Left lung (tissue), 10 donors: ENCODE data around the gene GJA9. TPM values are rescaled to one million over a fixed set of nuclear protein-coding genes. Genes with fewer than 3 reads are reported as not detected.
A peak's percentile ranks its signal among the peaks of the same experiment; 100 is the strongest.

Source experiments
- ATAC-seq: fragments of 200-7000 bp; cut with Tn5 transposase; one replicate; pipeline ENCODE4 v1.9.1; 2020; ENCODE audit warnings: moderate library complexity
- DNase-seq, 4 donors: peaks; one replicate each; pipeline ENCODE4 v3.0.0-alpha.2; 2013 to 2020
- H3K27ac ChIP-seq, 2 donors: fragments of 200-600 bp; sonication (generic) in 1 of 2; one replicate each; pipeline versions ENCODE4 v1.5.0 to v1.8.0; 2020 to 2021
- H3K27me3 ChIP-seq, 2 donors: fragments of 200-600 bp; sonication (generic) in 1 of 2; one replicate each; pipeline versions ENCODE4 v1.5.0 to v1.8.0; 2020 to 2021
- H3K36me3 ChIP-seq, 2 donors: fragments of 200-600 bp; sonication (generic) in 1 of 2; one replicate each; pipeline versions ENCODE4 v1.5.0 to v1.8.0; 2020 to 2021
- H3K4me1 ChIP-seq, 2 donors: fragments of 200-600 bp; one replicate each; pipeline ENCODE4 v1.8.0; 2021
- H3K4me3 ChIP-seq, 2 donors: fragments of 200-600 bp; sonication (generic) in 1 of 2; one replicate each; pipeline versions ENCODE4 v1.5.0 to v1.8.0; 2020 to 2021; ENCODE audit warnings: mild to moderate bottlenecking in 1 of 2
- H3K9me3 ChIP-seq, 2 donors: fragments of 200-600 bp; sonication (generic) in 1 of 2; one replicate each; pipeline versions ENCODE4 v1.5.0 to v1.8.0; 2020 to 2021
- intact Hi-C, 2 donors: fragments of 100-400 bp; cut with DNase I; formaldehyde crosslinking; loops; one replicate each; pipeline versions ENCODE4 v1.11.2 to v1.14.2; 2022
- polyA plus RNA-seq, 6 donors: library from polyadenylated mRNA; unstranded; fragments of 120-200 nt; gene quantifications; one replicate each; pipeline ENCODE4 v1.2.1, GENCODE V29; 2013; ENCODE audit not compliant: insufficient read length in 6 of 6
- total RNA-seq, 2 donors: library from RNA; stranded (reverse); fragmentation: NEBNext Ultra II Directional; extraction: Animal tissue kit (Norgen Biotek cat#: 25700); gene quantifications; one replicate each; pipeline ENCODE4 v1.2.1, GENCODE V29; 2021
- TF ChIP-seq, protein P1 (sequence below), 2 donors: fragments of 200-600 bp; sonication (generic) in 1 of 2; IDR thresholded peaks; one replicate each; pipeline versions ENCODE4 v1.5.0 to v1.8.0; 2021; ENCODE audit warnings: antibody characterized with exemption in 2 of 2
- donor health status: DM: no; HTN: yes; CAD: no.
- donor health status: DM: no; HTN: no; CAD: no.

GJA9 gene
- total and polyA plus RNA-seq, 8 donors: 0.15 to 0.81 (median 0.41) TPM; not detected in 1

DNA sequence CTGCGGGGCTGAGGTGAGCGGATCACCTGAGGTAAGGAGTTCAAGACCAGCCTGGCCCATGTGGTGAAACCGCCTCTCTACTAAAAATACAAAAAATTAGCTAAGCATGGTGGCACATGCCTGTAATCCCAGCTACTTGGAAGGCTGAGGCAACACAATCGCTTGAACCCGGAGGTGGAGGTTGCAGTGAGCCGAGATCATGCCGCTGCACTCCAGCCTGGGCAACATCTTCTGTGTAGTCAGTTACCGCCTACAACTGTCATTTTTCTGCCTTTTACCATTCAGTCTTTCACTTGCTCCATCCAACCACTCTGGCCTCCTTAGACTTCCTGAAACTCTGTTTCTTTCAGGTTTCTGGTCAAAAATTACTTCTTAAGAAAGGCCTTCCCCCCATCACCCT lies 10.4 kb downstream of the GJA9 start:
- intact Hi-C loops: loop anchor here in 1 of 2 donors (10.0 kb wide), 1 partner anchor 214 kb away; no protein-coding TSS in a partner anchor
- ATAC-seq (no peak), DNase-seq (no peak)
- no peaks in the 10 kb centered on the region for H3K27me3 ChIP-seq
- H3K9me3 ChIP-seq: no peaks in the 10 kb centered on the region
- no peak overlapping the region for H3K27ac ChIP-seq
- peaks cover 4 to 32% of the 10 kb centered on the region in 2 donors for H3K4me1 ChIP-seq
- no peak overlapping the region for H3K4me3 ChIP-seq
- TF ChIP-seq, protein P1, sequence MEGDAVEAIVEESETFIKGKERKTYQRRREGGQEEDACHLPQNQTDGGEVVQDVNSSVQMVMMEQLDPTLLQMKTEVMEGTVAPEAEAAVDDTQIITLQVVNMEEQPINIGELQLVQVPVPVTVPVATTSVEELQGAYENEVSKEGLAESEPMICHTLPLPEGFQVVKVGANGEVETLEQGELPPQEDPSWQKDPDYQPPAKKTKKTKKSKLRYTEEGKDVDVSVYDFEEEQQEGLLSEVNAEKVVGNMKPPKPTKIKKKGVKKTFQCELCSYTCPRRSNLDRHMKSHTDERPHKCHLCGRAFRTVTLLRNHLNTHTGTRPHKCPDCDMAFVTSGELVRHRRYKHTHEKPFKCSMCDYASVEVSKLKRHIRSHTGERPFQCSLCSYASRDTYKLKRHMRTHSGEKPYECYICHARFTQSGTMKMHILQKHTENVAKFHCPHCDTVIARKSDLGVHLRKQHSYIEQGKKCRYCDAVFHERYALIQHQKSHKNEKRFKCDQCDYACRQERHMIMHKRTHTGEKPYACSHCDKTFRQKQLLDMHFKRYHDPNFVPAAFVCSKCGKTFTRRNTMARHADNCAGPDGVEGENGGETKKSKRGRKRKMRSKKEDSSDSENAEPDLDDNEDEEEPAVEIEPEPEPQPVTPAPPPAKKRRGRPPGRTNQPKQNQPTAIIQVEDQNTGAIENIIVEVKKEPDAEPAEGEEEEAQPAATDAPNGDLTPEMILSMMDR (IDR thresholded peaks at IDR 0.05): no peak
- peaks cover 0 to 5% of the 10 kb centered on the region in 2 donors for H3K36me3 ChIP-seq

DNA sequence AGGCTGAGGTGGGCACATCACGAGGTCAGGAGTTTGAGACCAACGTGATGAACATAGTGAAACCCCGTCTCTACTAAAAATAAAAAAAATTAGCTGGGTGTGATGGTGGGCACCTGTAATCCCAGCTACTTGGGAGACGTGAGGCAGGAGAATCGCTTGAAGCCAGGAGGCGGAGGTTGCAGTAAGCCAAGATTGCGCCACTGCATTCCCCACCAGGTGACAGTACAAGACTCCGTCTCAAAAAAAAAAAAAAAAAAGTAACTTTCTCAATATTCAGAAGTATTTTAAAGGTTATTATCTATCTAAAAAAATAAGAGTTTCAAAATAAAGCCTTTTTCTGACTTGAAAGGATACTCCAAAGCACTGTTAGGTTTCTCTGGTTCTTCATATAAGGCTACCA lies 14.2 kb downstream of the GJA9 start:
- intact Hi-C loops: no loop called here
- H3K4me1 ChIP-seq: peaks cover 0 to 31% of the 10 kb centered on the region in 2 donors

DNA sequence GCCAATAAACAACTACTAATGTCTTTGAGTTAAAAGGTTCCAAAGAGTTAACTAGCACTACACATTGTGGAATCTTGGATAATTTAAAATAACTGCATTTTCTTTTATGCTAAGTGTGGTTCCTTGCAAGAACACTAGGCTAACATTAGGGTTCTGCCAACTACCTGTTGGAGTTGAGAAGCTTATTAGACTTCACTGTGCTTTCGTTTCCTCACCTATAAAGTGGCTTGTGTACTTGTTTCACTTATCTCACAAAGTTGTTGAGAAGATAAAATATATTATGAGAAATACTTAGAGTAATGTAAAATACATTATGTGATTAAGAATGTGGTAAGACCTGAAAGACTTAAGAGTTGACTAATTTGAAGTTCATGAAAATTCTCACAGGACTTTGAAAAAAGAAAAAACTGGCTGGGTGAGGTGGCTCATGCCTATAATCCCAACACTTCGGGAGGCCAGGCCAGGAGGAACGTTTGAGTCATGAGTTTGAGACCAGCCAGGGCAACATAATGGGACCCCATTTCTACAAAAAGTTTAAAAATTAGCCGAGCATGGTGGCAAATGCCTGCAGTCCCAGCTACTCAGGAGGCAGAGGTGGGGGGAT lies 16.2 kb downstream of the GJA9 start:
- Histone ChIP-seq H3K9me3 (no peaks in the 10 kb centered on the region), H3K4me3 (no peak overlapping the region), H3K27ac (no peak overlapping the region), H3K27me3 (no peaks in the 10 kb centered on the region), H3K36me3 (peaks cover 0 to 31% of the 10 kb centered on the region in 2 donors), H3K4me1 (peaks cover 8 to 37% of the 10 kb centered on the region in 2 donors)
- DNase-seq (peak in 1 of 4 donors; percentile 4), ATAC-seq (peak; percentile 48)
- TF ChIP-seq, protein P1 (IDR thresholded peaks at IDR 0.05): no peak
- intact Hi-C loops: no loop called here

More for the DNA sequence above, 14.2 kb downstream of the GJA9 start:
- TF ChIP-seq, protein P1 (IDR thresholded peaks at IDR 0.05): no peak
- H3K27ac ChIP-seq: no peak overlapping the region
- DNase-seq (no peak), ATAC-seq (no peak)
- H3K4me3 ChIP-seq: no peak overlapping the region
- peaks cover 0 to 30% of the 10 kb centered on the region in 2 donors for H3K36me3 ChIP-seq
- no peaks in the 10 kb centered on the region for H3K9me3 ChIP-seq
- H3K27me3 ChIP-seq: no peaks in the 10 kb centered on the region

DNA sequence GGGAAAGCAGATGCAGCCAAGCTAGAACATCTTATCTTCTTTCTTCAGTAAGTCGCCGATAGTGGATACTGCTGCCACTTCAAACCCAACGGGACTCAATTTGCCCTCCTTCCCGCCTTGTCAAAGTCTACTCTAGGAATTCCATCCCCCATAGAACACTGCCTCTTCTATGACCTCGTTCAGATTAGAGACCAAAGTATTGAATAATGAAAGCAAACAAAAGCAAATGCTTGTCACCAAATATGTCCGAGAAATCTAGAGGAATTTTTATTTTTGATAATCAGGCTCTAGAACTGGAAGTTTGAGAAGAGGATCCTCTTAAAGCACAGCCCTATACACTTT lies 21.0 kb downstream of the GJA9 start:
- TF ChIP-seq, protein P1 (IDR thresholded peaks at IDR 0.05): no peak
- peak overlapping the region; percentile 75 to 90 for H3K27ac ChIP-seq

DNA sequence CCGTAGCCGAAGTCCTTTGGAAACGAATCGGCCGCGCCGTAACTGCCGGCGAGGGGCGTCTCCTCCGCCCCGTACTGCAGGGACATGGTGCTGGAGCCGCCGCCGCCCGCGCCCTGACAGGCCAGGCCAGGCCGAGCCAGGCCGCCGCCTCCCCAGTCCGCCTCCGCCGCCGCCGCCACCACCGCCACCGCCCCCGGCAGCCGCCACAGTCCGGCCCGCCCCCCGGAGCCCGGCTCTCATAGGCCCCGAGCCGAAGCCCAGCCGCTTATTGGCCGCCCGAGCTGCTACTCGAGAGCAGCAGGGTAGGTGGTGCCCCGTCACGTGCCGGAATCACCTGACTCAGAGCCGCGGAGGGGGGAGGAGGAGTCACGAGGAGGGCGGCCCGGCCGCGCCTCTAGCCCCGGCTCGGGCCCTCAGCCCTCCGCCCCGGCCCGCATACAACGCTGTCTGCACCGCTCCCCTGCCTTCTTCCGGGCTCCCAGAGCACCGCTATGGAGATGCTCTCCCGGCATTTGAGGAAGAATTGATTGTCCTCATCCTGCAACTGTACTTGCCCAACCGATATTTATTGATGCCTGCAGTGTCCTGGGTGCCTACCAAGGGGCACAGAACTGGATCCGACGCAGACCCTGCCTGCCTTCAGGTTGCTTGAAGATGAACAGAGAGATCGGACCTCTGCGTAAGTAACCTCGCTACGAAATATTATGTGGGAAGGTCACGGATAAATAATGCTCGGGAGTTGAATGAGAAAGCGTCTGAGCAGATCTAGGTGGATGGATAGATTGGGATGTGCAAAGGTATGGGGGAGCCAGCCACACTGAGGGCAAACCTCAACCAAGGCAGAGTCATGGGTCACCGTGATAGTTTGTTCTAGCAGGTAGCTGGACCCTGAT lies 21.6 kb downstream of the GJA9 start, which contains the start of gene RRAGC:
Gene RRAGC, minus strand, starts transcription at position 212 of the 893 bp plus-strand sequence. Its CDS starts 126 bp downstream, at position 86.
- ATAC-seq: peak; percentile 96
- Histone ChIP-seq H3K4me3 (peak within 1 kb of the TSS; percentile 96 to 100), H3K9me3 (no peaks in the 10 kb centered on the region), H3K4me1 (peaks cover 16 to 66% of the 10 kb centered on the region in 2 donors), H3K27ac (peak within 1 kb of the TSS; percentile 89 to 90), H3K36me3 (peaks cover 0 to 39% of the 10 kb centered on the region in 2 donors), H3K27me3 (no peaks in the 10 kb centered on the region)
- intact Hi-C loops: no loop called here
- TF ChIP-seq, protein P1 (IDR thresholded peaks at IDR 0.05): no peak
- peak; percentile 94 to 100 (median 99) for DNase-seq

More for the DNA sequence above, 21.0 kb downstream of the GJA9 start:
- Histone ChIP-seq H3K27me3 (no peaks in the 10 kb centered on the region), H3K9me3 (no peaks in the 10 kb centered on the region), H3K4me3 (peak overlapping the region; percentile 96 to 100), H3K4me1 (peaks cover 16 to 66% of the 10 kb centered on the region in 2 donors), H3K36me3 (peaks cover 0 to 38% of the 10 kb centered on the region in 2 donors)
- intact Hi-C loops: no loop called here
- DNase-seq (no peak), ATAC-seq (no peak)
